ENCODE measurements around the gene NOG. TPM values are rescaled to one million over a fixed set of nuclear protein-coding genes. Genes with fewer than 3 reads are reported as not detected.
A peak's percentile ranks its signal among the peaks of the same experiment; 100 is the strongest.

NOG gene
- total and polyA plus RNA-seq, 2 donors: 1.3 TPM

DNA sequence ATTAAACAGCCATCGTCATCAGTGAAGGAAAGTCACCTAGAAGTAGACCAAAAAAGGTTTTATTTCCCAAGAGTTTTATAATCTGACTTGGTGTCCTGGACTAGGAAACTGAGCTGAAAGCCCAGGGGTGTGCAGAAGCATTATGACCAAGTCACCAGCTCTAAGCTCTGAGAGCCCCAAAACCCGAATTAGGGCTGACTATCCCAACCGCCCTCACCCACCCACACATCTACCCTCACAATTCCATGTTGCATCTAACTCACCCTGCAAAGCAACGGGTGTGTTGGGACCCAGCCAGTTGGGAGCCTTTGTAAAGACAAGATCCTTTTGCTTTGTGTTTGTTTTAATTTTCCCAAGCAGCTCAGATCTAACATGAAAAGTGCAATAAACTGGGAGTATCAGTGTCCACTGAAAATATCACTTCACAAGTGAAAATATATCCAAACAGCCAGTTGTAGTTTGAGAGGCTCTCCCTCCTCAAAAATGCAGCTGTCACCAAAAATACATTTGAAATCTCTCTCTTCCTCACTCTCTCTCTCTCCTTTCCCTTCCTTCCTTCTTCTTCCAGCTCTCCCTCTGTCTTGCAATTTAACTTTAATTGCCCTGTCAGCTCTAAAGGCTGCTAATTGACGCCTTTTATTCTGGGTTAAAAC, 16.2 kb upstream of the NOG start:
- Histone ChIP-seq H3K27ac (ENCODE audit: low read depth in 1 of 2, low read length in 1 of 2) (no peak overlapping the region), H3K27me3 (ENCODE audit: control insufficient read depth in 2 of 2, insufficient read depth in 1 of 2, low read length in 1 of 2) (peaks cover 3 to 20% of the 10 kb centered on the region in 2 donors), H3K4me1 (ENCODE audit: control insufficient read depth in 2 of 2, insufficient read depth in 2 of 2, low read length in 2 of 2) (no peaks in the 10 kb centered on the region), H3K4me3 (ENCODE audit: low read length in 2 of 2) (no peak overlapping the region), H3K36me3 (ENCODE audit: control insufficient read depth in 2 of 2, insufficient read depth in 2 of 2, low read length in 1 of 2) (no peaks in the 10 kb centered on the region), H3K9me3 (ENCODE audit: control insufficient read depth in 2 of 2, insufficient read depth in 1 of 2, low read length in 1 of 2) (no peaks in the 10 kb centered on the region)
- WGBS: 81% methylated on average over 5 of the region's 5 CpGs
- DNase-seq (ENCODE audit: low read depth in 6 of 9, low spot score in 9 of 9): no peak

DNA sequence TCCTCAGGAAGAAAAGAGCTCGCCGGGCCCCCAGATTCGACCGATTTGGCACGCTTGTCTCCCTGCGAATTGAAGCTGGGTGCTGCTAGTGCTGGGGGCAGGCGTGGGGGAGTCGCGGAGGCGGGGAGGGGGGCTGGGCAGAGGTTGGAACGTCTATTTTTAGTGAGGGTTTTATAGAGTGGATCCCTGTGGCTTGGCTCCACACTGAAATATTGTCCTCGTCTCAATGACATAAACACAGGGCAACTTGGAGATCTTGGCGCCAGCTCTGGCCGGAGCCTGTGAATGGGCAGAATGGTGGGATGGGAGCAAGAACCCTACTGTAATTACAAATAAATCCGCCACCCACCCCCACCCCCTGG, 15.7 kb upstream of the NOG start:
- Histone ChIP-seq H3K27me3 (ENCODE audit: control insufficient read depth in 2 of 2, insufficient read depth in 1 of 2, low read length in 1 of 2) (peaks cover 3 to 20% of the 10 kb centered on the region in 2 donors), H3K36me3 (ENCODE audit: control insufficient read depth in 2 of 2, insufficient read depth in 2 of 2, low read length in 1 of 2) (no peaks in the 10 kb centered on the region), H3K27ac (ENCODE audit: low read depth in 1 of 2, low read length in 1 of 2) (no peak overlapping the region), H3K9me3 (ENCODE audit: control insufficient read depth in 2 of 2, insufficient read depth in 1 of 2, low read length in 1 of 2) (no peaks in the 10 kb centered on the region), H3K4me1 (ENCODE audit: control insufficient read depth in 2 of 2, insufficient read depth in 2 of 2, low read length in 2 of 2) (no peaks in the 10 kb centered on the region), H3K4me3 (ENCODE audit: low read length in 2 of 2) (no peak overlapping the region)
- 59% methylated on average over 15 of the region's 15 CpGs for WGBS
- no peak for DNase-seq (ENCODE audit: low read depth in 6 of 9, low spot score in 9 of 9)

GRCh38 chr17:56581635-56582627, 11.6 kb upstream of the NOG start:
- no peaks in the 10 kb centered on the region for H3K4me1 ChIP-seq (ENCODE audit: control insufficient read depth in 2 of 2, insufficient read depth in 2 of 2, low read length in 2 of 2)
- WGBS: 97% methylated on average over 5 of the region's 5 CpGs
- no peak for DNase-seq (ENCODE audit: low read depth in 6 of 9, low spot score in 9 of 9)

DNA sequence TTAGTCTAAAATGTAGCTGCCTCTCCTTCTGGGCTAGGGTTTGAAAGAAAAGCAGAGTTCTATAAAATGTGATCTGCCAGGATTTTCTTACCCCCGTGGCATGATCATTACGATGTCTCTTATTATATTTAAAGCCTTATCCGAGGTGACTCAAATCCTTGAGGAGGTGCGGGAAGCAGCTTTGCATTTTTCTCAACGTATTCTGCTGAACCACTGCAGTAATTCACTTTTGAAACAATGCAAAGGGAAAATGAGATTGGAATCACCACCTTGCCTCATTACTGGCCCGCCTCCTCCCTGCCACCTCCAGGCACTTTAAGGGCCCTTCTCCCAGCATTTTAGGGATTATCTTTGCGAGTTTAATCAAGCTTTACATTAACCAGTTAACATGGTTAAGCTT, 9.7 kb upstream of the NOG start:
- Histone ChIP-seq H3K4me1 (ENCODE audit: control insufficient read depth in 2 of 2, insufficient read depth in 2 of 2, low read length in 2 of 2) (no peaks in the 10 kb centered on the region), H3K9me3 (ENCODE audit: control insufficient read depth in 2 of 2, insufficient read depth in 1 of 2, low read length in 1 of 2) (no peaks in the 10 kb centered on the region), H3K27me3 (ENCODE audit: control insufficient read depth in 2 of 2, insufficient read depth in 1 of 2, low read length in 1 of 2) (peaks cover 2 to 9% of the 10 kb centered on the region in 2 donors), H3K27ac (ENCODE audit: low read depth in 1 of 2, low read length in 1 of 2) (no peak overlapping the region), H3K4me3 (ENCODE audit: low read length in 2 of 2) (no peak overlapping the region), H3K36me3 (ENCODE audit: control insufficient read depth in 2 of 2, insufficient read depth in 2 of 2, low read length in 1 of 2) (no peaks in the 10 kb centered on the region)
- 95% methylated on average over 7 of the region's 7 CpGs for WGBS
- no peak for DNase-seq (ENCODE audit: low read depth in 6 of 9, low spot score in 9 of 9)

More at GRCh38 chr17:56581635-56582627, 11.6 kb upstream of the NOG start:
- Histone ChIP-seq H3K36me3 (ENCODE audit: control insufficient read depth in 2 of 2, insufficient read depth in 2 of 2, low read length in 1 of 2) (no peaks in the 10 kb centered on the region), H3K9me3 (ENCODE audit: control insufficient read depth in 2 of 2, insufficient read depth in 1 of 2, low read length in 1 of 2) (no peaks in the 10 kb centered on the region), H3K27me3 (ENCODE audit: control insufficient read depth in 2 of 2, insufficient read depth in 1 of 2, low read length in 1 of 2) (peaks cover 3 to 18% of the 10 kb centered on the region in 2 donors), H3K4me3 (ENCODE audit: low read length in 2 of 2) (no peak overlapping the region), H3K27ac (ENCODE audit: low read depth in 1 of 2, low read length in 1 of 2) (no peak overlapping the region)

GRCh38 chr17:56587298-56587697, 6.2 kb upstream of the NOG start:
- peaks cover 14 to 36% of the 10 kb centered on the region in 2 donors for H3K27me3 ChIP-seq (ENCODE audit: control insufficient read depth in 2 of 2, insufficient read depth in 1 of 2, low read length in 1 of 2)
- no peak overlapping the region for H3K27ac ChIP-seq (ENCODE audit: low read depth in 1 of 2, low read length in 1 of 2)
- H3K4me1 ChIP-seq (ENCODE audit: control insufficient read depth in 2 of 2, insufficient read depth in 2 of 2, low read length in 2 of 2): no peaks in the 10 kb centered on the region
- no peak overlapping the region for H3K4me3 ChIP-seq (ENCODE audit: low read length in 2 of 2)
- no peak for DNase-seq (ENCODE audit: low read depth in 6 of 9, low spot score in 9 of 9)
- WGBS: 90% methylated on average over 5 of the region's 5 CpGs
- no peaks in the 10 kb centered on the region for H3K36me3 ChIP-seq (ENCODE audit: control insufficient read depth in 2 of 2, insufficient read depth in 2 of 2, low read length in 1 of 2)
- H3K9me3 ChIP-seq (ENCODE audit: control insufficient read depth in 2 of 2, insufficient read depth in 1 of 2, low read length in 1 of 2): no peaks in the 10 kb centered on the region

GRCh38 chr17:56592487-56593085, 913 bp upstream of the NOG start:
- WGBS: 1% methylated on average over 44 of the region's 44 CpGs
- Histone ChIP-seq H3K4me1 (ENCODE audit: control insufficient read depth in 2 of 2, insufficient read depth in 2 of 2, low read length in 2 of 2) (peaks cover 6 to 26% of the 10 kb centered on the region in 2 donors), H3K27ac (ENCODE audit: low read depth in 1 of 2, low read length in 1 of 2) (no peak overlapping the region), H3K4me3 (ENCODE audit: low read length in 2 of 2) (peak overlapping the region; percentile 39 to 54), H3K9me3 (ENCODE audit: control insufficient read depth in 2 of 2, insufficient read depth in 1 of 2, low read length in 1 of 2) (no peaks in the 10 kb centered on the region), H3K27me3 (ENCODE audit: control insufficient read depth in 2 of 2, insufficient read depth in 1 of 2, low read length in 1 of 2) (peaks cover 51 to 87% of the 10 kb centered on the region in 2 donors), H3K36me3 (ENCODE audit: control insufficient read depth in 2 of 2, insufficient read depth in 2 of 2, low read length in 1 of 2) (no peaks in the 10 kb centered on the region)
- peak in 6 of 9 donors; percentile 47 to 77 (median 59) for DNase-seq (ENCODE audit: low read depth in 6 of 9, low spot score in 9 of 9)

- Histone ChIP-seq H3K36me3 (ENCODE audit: control insufficient read depth in 2 of 2, insufficient read depth in 2 of 2, low read length in 1 of 2) (no peaks in the 10 kb centered on the region), H3K9me3 (ENCODE audit: control insufficient read depth in 2 of 2, insufficient read depth in 1 of 2, low read length in 1 of 2) (no peaks in the 10 kb centered on the region), H3K4me1 (ENCODE audit: control insufficient read depth in 2 of 2, insufficient read depth in 2 of 2, low read length in 2 of 2) (peaks cover 6 to 30% of the 10 kb centered on the region in 2 donors), H3K4me3 (ENCODE audit: low read length in 2 of 2) (peak overlapping the region; percentile 39 to 54), H3K27me3 (ENCODE audit: control insufficient read depth in 2 of 2, insufficient read depth in 1 of 2, low read length in 1 of 2) (peaks cover 54 to 93% of the 10 kb centered on the region in 2 donors), H3K27ac (ENCODE audit: low read depth in 1 of 2, low read length in 1 of 2) (no peak overlapping the region)
- WGBS: under 1% methylated on average over 46 of the region's 46 CpGs
- peak in 5 of 9 donors; percentile 37 to 73 (median 40) for DNase-seq (ENCODE audit: low read depth in 6 of 9, low spot score in 9 of 9)
Measured at GRCh38 chr17:56593086-56593645, 333 bp upstream of the NOG start.

- DNase-seq (ENCODE audit: low read depth in 6 of 9, low spot score in 9 of 9): peak in 4 of 9 donors; percentile 15 to 66 (median 44)
- Histone ChIP-seq H3K27ac (ENCODE audit: low read depth in 1 of 2, low read length in 1 of 2) (no peak overlapping the region), H3K9me3 (ENCODE audit: control insufficient read depth in 2 of 2, insufficient read depth in 1 of 2, low read length in 1 of 2) (no peaks in the 10 kb centered on the region), H3K27me3 (ENCODE audit: control insufficient read depth in 2 of 2, insufficient read depth in 1 of 2, low read length in 1 of 2) (peaks cover 58 to 95% of the 10 kb centered on the region in 2 donors), H3K36me3 (ENCODE audit: control insufficient read depth in 2 of 2, insufficient read depth in 2 of 2, low read length in 1 of 2) (no peaks in the 10 kb centered on the region), H3K4me3 (ENCODE audit: low read length in 2 of 2) (peak overlapping the region; percentile 8 to 54), H3K4me1 (ENCODE audit: control insufficient read depth in 2 of 2, insufficient read depth in 2 of 2, low read length in 2 of 2) (peaks cover 6 to 30% of the 10 kb centered on the region in 2 donors)
- under 1% methylated on average over 61 of the region's 61 CpGs for WGBS
Measured at GRCh38 chr17:56594320-56595107, 1.0 kb downstream of the NOG start.

Data from thymus (tissue), 11 donors.